B cell (primary cell): ENCODE data around the gene GALM. TPM values are rescaled to one million over a fixed set of nuclear protein-coding genes. Genes with fewer than 3 reads are reported as not detected.

ENCODE experiments used
- ATAC-seq: fragments of 200-7000 bp; cut with Tn5 transposase; one replicate; pipeline ENCODE4 v1.10.0; 2021; ENCODE audit warnings: low read depth, mild to moderate bottlenecking, moderate number of reproducible peaks, moderate library complexity
- CTCF ChIA-PET: fragments of 350-600 bp; sonication (Branson Sonifier 250); formaldehyde crosslinking; loops from one replicate; lab custom pipeline; 2021; ENCODE audit warnings: antibody characterized with exemption, inconsistent platforms; lab: Charles Lee
- POLR2A ChIA-PET: fragments of 350-600 bp; sonication (Branson Sonifier 250); formaldehyde crosslinking; loops from one replicate; lab custom pipeline; 2021; ENCODE audit warnings: antibody characterized with exemption; lab: Charles Lee
- DNase-seq: peaks from one replicate; pipeline ENCODE4 v3.0.0; 2013
- H2AFZ ChIP-seq: 2 replicates; pipeline ENCODE4 v1.6.1; 2012; ENCODE audit warnings: mild to moderate bottlenecking, low read depth, low read length; ENCODE audit not compliant: insufficient read depth, poor library complexity, severe bottlenecking
- H3K27ac ChIP-seq, 2 donors: 1 replicate in 1 of 2; 2 replicates in 1 of 2; pipeline ENCODE4 v1.5.1; 2012 to 2013; ENCODE audit warnings: low read length in 2 of 2, mild to moderate bottlenecking in 2 of 2, moderate library complexity in 1 of 2
- H3K27me3 ChIP-seq, 4 experiments: fragments of 200-600 bp in 1 of 4; sonication (generic) in 1 of 4; replicated peaks in 1 of 4; 1 replicate in 2 of 4; 2 replicates in 2 of 4; pipeline versions ENCODE4 v1.6.1 to v1.7.0; 2013 to 2016; ENCODE audit warnings: low read length in 3 of 4, mild to moderate bottlenecking in 2 of 4, mixed read lengths in 1 of 4, moderate library complexity in 1 of 4; ENCODE audit not compliant: insufficient read depth in 4 of 4, control insufficient read depth in 3 of 4; ENCODE audit errors: control extremely low read depth in 1 of 4
- H3K36me3 ChIP-seq, 2 experiments: replicated peaks in 1 of 2; 1 replicate in 1 of 2; 2 replicates in 1 of 2; pipeline versions ENCODE4 v1.6.1 to v1.7.1; 2013; ENCODE audit warnings: low read length in 1 of 2; ENCODE audit not compliant: insufficient read depth in 2 of 2, control insufficient read depth in 1 of 2; ENCODE audit errors: control extremely low read depth in 1 of 2, extremely low read depth in 1 of 2
- H3K4me1 ChIP-seq, 2 donors: fragments of 200-600 bp in 1 of 2; sonication (generic) in 1 of 2; 1 replicate in 1 of 2; 2 replicates in 1 of 2; pipeline versions ENCODE4 v1.5.1 to v1.6.1; 2013 to 2017; ENCODE audit warnings: low read length in 2 of 2; ENCODE audit not compliant: control insufficient read depth in 2 of 2, insufficient read depth in 2 of 2
- H3K4me2 ChIP-seq: replicated peaks from 2 replicates; pipeline ENCODE3; 2012; ENCODE audit warnings: mild to moderate bottlenecking, low read depth, low read length; ENCODE audit not compliant: poor library complexity, severe bottlenecking
- H3K4me3 ChIP-seq, 5 experiments: fragments of 200-600 bp in 1 of 5; sonication (generic) in 1 of 5; 1 replicate in 3 of 5; 2 replicates in 2 of 5; pipeline versions ENCODE4 v1.5.1 to v1.7.0; 2011 to 2016; ENCODE audit warnings: low read length in 4 of 5, mild to moderate bottlenecking in 4 of 5, low read depth in 2 of 5, control low read depth in 1 of 5, moderate library complexity in 1 of 5; ENCODE audit not compliant: insufficient read depth in 1 of 5; ENCODE audit errors: control extremely low read depth in 1 of 5, extremely low read depth in 1 of 5
- H3K79me2 ChIP-seq: fragments of 200-600 bp; sonication (generic); one replicate; pipeline ENCODE4 v1.6.0; 2016; ENCODE audit warnings: low read length; ENCODE audit not compliant: control insufficient read depth, insufficient read depth
- H3K9ac ChIP-seq: fragments of 200-600 bp; sonication (generic); 2 replicates; pipeline ENCODE4 v1.6.1; 2017; ENCODE audit warnings: mild to moderate bottlenecking, low read length, moderate library complexity
- H3K9me3 ChIP-seq, 3 donors: one replicate each; pipeline versions ENCODE4 v1.6.1 to v1.7.1; 2013; ENCODE audit warnings: low read length in 2 of 3; ENCODE audit not compliant: control insufficient read depth in 2 of 3, insufficient read depth in 1 of 3; ENCODE audit errors: control extremely low read depth in 1 of 3
- H4K20me1 ChIP-seq: 2 replicates; pipeline ENCODE4 v1.6.0; 2012; ENCODE audit warnings: mild to moderate bottlenecking, low read length; ENCODE audit not compliant: insufficient read depth, control insufficient read depth, poor library complexity, severe bottlenecking
- H3K27ac Mint-ChIP-seq: one replicate; pipeline ENCODE4 v1.8.0; 2021; ENCODE audit warnings: mixed read lengths
- H3K27me3 Mint-ChIP-seq: one replicate; pipeline ENCODE4 v1.8.0; 2021; ENCODE audit warnings: mixed read lengths
- H3K4me1 Mint-ChIP-seq: one replicate; pipeline ENCODE4 v1.8.0; 2021; ENCODE audit warnings: mixed read lengths
- H3K4me3 Mint-ChIP-seq: one replicate; pipeline ENCODE4 v1.8.0; 2021; ENCODE audit warnings: mixed read lengths
- H3K9me3 Mint-ChIP-seq: one replicate; pipeline ENCODE4 v1.8.0; 2022; ENCODE audit warnings: mixed read lengths; ENCODE audit not compliant: insufficient read depth
- EZH2 ChIP-seq: IDR thresholded peaks from 2 replicates; pipeline ENCODE4 v1.6.1; 2012; ENCODE audit warnings: borderline replicate concordance, low read depth, mild to moderate bottlenecking, moderate library complexity, low read length; ENCODE audit not compliant: insufficient read depth, poor library complexity, severe bottlenecking
- WGBS: methylation state at CpG from one replicate; pipeline ENCODE4 v1.1.5; 2013; ENCODE audit warnings: missing lambda C conversion rate; ENCODE audit not compliant: insufficient coverage; 5-methylcytosine and 5-hydroxymethylcytosine counted together
- intact Hi-C: fragments of 100-400 bp; cut with micrococcal nuclease; formaldehyde crosslinking; loops from one replicate; pipeline ENCODE4 v1.10.0; 2022
- polyA plus RNA-seq: library from polyadenylated mRNA; depleted of rRNA; stranded (reverse); fragments of >200 nt; gene quantifications from 2 replicates; pipeline ENCODE4 v1.2.3, GENCODE V29; 2012
- total RNA-seq, 2 donors: library from RNA; stranded (reverse); fragments of 120-200 nt in 1 of 2; gene quantifications; 1 replicate in 1 of 2; 2 replicates in 1 of 2; pipeline versions ENCODE4 v1.2.3 to v1.2.4, GENCODE V29; 2013 to 2022
- TF ChIP-seq, protein P1 (sequence below): fragments of 200-600 bp; IDR thresholded peaks from one replicate; pipeline ENCODE4 v1.8.0; 2022; ENCODE audit warnings: antibody characterized with exemption, mild to moderate bottlenecking

GALM gene
- total and polyA plus RNA-seq, 2 donors (not counting 1 experiment from before 2014, with no cell fraction given): 5.1 to 9.7 TPM

DNA sequence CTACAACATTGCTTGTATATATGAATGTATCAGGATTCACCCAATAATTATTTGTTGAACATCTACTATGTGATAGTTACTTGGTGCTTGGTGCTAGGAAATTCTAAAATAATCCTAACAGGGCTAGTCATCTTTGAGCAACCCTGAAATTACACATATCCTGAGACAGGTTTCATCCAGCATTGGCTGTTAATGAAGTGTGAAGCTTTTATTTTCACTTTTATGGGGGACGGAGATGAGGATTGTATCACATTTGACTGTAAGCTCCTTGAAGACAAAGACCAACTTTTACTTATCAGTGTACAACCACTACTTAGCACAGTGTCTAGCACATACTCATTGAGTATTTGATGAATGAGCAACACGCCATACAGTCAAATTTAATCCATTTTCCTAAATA is 6.8 kb upstream of the GALM start:
- WGBS: no CpG with 5 or more reads among the region's 2 CpGs
- Histone ChIP-seq H4K20me1 (no peaks in the 10 kb centered on the region), H2AFZ (no peak overlapping the region), H3K4me1 (no peaks in the 10 kb centered on the region), H3K9me3 (no peaks in the 10 kb centered on the region), H3K79me2 (no peaks in the 10 kb centered on the region), H3K4me2 (no peak overlapping the region), H3K27ac (no peak overlapping the region), H3K27me3 (no peaks in the 10 kb centered on the region), H3K9ac (no peak overlapping the region), H3K4me3 (no peak overlapping the region), H3K36me3 (no peaks in the 10 kb centered on the region)
- intact Hi-C loops: no loop called here
- TF ChIP-seq EZH2: no peak
- TF ChIP-seq, protein P1, sequence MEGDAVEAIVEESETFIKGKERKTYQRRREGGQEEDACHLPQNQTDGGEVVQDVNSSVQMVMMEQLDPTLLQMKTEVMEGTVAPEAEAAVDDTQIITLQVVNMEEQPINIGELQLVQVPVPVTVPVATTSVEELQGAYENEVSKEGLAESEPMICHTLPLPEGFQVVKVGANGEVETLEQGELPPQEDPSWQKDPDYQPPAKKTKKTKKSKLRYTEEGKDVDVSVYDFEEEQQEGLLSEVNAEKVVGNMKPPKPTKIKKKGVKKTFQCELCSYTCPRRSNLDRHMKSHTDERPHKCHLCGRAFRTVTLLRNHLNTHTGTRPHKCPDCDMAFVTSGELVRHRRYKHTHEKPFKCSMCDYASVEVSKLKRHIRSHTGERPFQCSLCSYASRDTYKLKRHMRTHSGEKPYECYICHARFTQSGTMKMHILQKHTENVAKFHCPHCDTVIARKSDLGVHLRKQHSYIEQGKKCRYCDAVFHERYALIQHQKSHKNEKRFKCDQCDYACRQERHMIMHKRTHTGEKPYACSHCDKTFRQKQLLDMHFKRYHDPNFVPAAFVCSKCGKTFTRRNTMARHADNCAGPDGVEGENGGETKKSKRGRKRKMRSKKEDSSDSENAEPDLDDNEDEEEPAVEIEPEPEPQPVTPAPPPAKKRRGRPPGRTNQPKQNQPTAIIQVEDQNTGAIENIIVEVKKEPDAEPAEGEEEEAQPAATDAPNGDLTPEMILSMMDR: no peak
- Mint-ChIP-seq H3K9me3 (no peaks in the 10 kb centered on the region), H3K4me1 (no peaks in the 10 kb centered on the region), H3K27me3 (peaks cover 12% of the 10 kb centered on the region), H3K27ac (no peak overlapping the region), H3K4me3 (no peak overlapping the region)
- ChIA-PET POLR2A (no interaction called here), CTCF (no interaction called here)
- DNase-seq: no peak
- no peak for ATAC-seq

DNA sequence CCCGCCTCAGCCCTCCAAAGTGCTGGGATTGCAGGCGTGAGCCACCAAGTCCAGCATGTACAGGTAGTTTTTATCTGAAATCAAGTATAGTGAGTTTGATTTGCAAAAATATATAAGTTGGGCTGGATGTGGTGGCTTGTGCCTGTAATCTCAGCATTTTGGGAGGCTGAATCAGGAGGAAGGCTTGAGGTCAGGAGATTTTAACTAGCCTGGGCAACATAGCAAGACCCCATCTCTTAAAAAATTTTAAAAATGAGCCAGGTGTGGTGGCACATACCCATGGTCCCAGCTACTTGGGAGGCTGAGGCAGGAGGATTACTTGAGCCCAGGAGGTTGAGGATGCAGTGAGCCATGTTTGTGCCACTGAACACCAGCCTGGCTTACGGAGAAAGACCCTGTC is 5.6 kb upstream of the GALM start:
- intact Hi-C loops: no loop called here
- Histone ChIP-seq H3K79me2 (no peaks in the 10 kb centered on the region), H3K4me3 (no peak overlapping the region), H3K4me2 (no peak overlapping the region), H4K20me1 (no peaks in the 10 kb centered on the region), H3K36me3 (no peaks in the 10 kb centered on the region), H3K27ac (no peak overlapping the region), H3K9ac (no peak overlapping the region), H2AFZ (no peak overlapping the region), H3K9me3 (no peaks in the 10 kb centered on the region), H3K27me3 (no peaks in the 10 kb centered on the region), H3K4me1 (no peaks in the 10 kb centered on the region)
- Mint-ChIP-seq H3K4me1 (no peaks in the 10 kb centered on the region), H3K27me3 (peaks cover 10% of the 10 kb centered on the region), H3K9me3 (no peaks in the 10 kb centered on the region), H3K27ac (no peak overlapping the region), H3K4me3 (no peak overlapping the region)
- CTCF ChIA-PET: no interaction called here
- POLR2A ChIA-PET: no interaction called here
- ATAC-seq: no peak
- WGBS: no CpG with 5 or more reads among the region's 3 CpGs
- no peak for DNase-seq
- TF ChIP-seq EZH2: no peak
- TF ChIP-seq, protein P1: no peak
